HG02938 (cell line): ENCODE measurements around the gene ZNF277.
"Not testable (repeated sequence)": the region's sequence is repeated elsewhere in the genome, so short reads cannot be mapped to it uniquely, and the experiment has no call there.

Experiments
- ATAC-seq: cut with Tn5 transposase; IDR thresholded peaks from one replicate; pipeline ENCODE4 v1.9.1; 2021; ENCODE audit warnings: mild to moderate bottlenecking, moderate library complexity; ENCODE audit not compliant: unreplicated experiment

Gene ZNF277

DNA sequence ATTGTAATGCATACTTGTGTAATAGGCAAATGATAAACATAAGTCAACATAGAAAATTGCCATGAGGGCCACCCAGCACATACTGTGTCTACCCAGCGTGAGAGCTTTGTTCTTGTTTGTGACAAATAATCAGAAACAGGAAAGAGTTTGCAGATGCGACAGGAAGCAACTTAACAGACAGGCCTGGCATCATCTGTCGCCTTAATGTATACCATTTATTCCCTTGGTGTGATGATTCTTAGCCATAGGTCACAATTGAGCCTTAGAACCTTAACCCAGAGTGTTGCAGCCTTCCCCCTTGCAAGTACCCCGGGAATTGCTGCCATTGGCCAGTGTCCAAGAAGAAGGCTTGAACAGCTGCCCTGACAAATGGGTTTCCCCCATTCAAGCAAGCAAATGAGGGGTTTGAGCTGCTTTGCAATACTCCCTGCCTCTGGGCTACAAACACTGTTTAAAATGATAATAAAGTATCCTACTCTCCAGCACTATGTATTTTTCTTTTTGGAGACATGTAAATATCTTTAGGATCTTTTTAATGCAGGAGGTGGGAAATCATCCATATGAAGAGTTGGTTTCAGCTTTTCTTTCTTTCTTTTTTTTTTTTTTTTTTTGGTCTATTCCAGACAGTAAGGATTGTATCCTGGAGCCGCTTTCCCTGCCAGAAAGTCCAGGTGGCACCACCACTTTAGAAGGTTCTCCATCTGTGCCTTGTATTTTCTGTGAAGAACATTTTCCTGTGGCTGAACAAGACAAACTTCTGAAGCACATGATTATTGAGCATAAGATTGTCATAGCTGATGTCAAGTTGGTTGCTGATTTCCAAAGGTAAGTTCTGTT lies 80.0 kb downstream of the ZNF277 start:
- ATAC-seq: peak; percentile 54

DNA sequence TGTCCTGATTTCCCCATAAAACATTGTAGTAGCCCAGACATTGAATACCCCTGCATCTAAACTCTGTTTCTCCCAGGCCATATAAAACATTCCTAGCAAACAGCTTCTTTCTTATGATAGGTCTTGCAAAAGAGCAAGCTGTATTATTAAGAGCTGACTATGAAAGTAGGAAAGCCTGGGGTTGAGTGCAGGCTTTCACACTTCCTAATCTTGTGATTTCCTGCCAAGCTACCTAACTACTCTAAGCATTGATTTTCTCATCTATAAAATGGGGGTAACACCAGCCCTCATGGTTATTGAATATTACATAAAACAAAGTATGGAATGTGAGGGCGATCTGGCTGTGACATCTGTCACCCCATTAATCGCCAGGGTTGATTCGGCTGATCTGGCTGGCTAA lies 81.8 kb downstream of the ZNF277 start:
- no peak for ATAC-seq

DNA sequence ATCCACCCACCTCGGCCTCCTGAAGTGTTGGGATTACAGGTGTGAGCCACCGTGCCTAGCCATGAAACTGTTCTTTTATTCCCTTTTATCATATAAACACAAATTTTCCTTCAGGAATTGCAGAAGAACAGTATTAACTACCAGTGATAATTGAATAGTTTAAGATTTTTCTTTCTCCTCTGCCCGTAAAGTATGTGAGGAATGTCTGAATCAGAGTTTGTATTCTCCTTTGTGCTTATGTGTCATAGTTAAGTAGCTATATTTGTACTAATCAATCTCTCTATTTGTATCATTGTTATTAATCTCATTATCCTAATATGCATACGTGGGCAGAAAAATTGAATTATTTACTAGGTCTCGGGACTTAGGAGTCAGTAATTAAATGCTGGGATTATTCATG lies 83.6 kb downstream of the ZNF277 start:
- ATAC-seq: no peak

DNA sequence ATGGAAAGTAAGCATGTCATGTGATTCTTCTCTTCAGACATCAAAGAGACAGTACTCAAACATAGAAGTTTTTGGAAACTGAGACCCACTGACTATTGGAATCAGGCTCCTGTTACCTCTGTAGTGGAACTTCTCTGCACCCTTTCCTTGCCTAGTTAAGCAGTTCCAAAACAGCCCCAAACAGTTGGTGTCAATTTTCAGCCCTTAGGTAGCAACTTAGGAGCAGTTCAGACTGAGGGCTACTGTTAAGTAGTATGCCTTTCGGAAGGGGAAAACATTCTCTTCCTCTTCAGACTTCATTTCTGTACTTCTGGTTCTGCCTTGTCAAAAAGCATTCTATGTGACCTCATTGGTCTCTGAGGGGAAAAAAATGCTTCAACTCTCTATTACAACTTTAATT lies 85.7 kb downstream of the ZNF277 start:
- no peak for ATAC-seq

DNA sequence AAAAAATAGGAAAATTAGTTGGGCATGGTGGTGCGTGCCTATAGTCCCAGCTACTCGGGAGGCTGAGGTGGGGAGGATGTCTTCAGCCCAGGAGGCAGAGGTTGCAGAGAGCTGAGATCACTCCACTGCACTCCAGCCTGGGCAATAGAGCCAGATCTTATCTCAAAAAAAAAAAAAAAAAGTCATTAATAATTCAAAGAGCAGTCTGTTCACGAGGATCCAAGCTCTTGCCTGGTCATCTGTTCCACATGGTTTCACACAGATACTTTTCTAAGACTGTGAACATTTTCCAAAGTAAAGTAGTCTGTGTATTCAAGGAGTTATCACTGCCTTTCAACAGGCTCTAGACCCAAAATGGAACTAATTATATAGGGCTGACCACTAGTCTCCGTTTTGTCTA lies 86.9 kb downstream of the ZNF277 start:
- no peak for ATAC-seq

DNA sequence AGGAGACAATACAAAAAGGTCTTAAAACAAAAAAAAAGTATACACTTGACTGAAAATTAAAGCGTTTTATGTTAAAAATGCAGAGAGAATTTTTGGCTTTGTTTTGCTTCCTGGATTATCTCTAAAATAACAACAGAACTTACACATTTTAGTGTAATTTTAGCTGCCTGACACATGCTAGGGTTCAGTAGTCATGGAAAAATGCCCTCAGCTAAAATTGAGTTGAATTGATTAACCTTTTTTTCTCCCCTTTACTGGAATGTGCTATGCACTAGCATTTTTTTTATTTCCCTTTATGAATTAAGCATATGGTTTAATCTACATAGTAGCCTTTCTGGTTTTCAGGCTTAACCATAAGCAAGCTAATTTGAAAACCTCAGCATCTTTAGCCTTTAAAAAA lies 89.9 kb downstream of the ZNF277 start:
- no peak for ATAC-seq

DNA sequence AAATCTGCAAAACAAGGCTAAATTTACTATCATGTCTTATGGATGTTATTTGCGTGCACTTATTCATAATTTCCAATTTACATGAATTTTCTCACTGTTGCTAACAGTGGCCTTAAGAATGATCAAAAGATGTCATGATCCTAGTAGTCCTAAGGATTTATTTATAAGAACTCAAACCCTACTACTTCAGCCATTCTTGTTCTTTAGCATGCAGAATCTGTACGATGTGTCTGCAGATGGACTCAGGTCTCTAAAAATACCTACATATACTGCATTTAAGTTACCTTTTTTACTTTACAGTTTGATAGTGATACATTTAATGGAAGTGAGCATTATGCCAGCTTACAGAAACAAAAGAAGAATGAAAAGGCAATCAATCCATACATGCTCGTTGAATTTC lies 91.2 kb downstream of the ZNF277 start:
- no peak for ATAC-seq

DNA sequence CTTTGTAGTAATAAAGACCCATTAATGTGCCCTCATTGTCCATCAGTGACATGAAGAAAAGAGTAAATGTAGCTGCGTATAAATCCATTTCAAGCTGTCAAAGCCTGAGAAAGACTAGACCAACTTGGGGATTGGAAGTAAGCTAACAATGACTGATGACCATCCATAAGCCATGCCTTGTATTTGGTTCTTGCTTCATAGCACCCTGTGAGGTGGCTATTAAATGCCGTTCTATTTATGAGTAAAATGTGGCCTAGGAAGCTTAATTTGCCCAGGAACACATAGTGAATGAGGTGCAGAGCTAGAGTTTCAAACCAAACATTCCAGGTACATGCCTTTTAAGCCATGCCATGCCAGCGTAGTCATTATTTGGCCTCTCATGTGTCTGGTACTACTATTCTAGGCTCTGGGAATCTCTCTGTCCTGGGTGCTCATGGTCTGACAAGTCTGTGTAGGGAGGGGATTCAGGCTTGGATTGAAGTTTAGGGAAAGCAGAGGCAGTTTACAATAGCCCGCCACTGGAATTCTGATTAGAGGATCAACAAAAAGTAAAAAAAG lies 92.1 kb downstream of the ZNF277 start:
- ATAC-seq: no peak

DNA sequence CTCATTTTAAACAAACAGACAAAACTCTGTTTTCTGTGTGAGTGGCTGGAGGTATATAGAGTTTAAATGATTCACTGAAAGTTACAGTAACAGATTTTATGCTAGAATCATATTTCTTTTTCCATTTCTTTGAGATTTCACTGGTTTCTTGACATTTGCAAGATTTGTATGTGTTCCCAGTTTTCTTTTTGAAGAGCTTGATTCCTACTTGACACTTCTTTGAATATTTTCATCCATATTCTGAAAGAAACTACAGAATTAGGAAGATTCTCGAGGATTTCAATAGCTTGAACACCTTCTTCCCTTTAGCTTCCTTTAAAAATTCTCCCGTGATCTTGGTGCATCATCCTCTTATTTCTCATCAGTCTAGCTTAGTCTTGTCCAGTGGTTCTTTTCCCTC lies 93.6 kb downstream of the ZNF277 start:
- ATAC-seq: no peak

DNA sequence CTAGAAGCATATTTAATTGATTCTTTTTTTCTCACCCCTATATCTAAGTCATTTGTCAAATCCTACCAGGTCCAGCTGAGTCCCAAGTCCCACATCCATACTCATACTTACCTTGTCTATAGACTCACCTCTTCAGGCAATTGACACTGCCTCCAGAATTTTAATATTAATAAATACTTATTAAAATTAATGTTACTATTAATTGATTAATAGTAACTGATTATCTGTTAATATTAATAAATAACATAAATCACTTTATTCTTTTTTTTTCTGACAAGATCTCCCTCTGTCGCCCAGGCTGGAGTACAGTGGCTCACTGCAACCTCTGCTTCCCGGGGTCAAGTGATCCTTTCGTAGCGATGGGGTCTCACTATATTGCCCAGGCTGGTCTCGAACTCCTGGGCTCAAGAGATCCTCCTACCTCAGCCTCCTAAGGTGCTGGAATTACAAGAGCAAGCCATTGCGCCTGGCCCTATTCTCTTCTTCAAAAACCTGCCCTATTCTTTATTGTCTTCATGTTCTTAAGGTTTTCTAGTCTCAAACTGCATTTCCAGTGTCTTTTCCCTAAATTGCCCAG lies 94.4 kb downstream of the ZNF277 start:
- ATAC-seq: no peak

DNA sequence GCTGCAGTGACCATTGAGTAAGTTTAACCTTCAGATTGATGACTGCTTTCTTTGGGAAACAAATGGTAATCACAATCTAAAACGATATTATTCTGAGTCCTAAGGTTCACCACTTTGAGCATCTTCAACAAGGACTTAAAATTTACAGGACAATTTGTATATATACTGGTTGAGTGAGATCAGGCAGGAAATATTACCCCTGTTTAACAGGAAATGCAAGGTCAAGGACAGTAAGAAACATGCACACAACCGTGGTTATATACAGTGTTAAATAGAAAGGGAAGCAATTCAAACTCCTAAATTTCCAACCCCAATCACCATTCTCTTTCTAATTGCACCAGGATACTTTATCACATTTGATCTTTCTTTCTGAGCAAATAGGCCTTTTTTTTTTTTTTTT lies 96.1 kb downstream of the ZNF277 start:
- no peak for ATAC-seq

DNA sequence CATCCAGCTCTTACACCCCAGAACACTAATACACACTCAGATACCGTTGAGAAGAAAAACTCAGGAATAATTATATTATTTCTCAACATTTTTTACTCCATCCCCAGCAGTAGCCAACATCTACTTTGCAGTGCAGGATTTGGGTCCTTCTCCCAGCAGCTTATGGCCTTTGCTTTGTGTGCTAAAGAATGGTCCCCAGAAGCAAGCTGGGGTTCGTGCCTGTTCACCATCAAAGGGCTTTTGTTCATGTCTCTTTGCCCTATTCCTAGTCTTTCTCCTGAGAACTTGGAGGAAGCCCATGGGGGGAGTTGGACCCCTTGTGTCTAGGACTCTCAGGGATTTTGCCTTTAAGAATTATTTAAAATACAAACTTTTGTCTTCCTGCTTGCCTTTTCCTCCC lies 100.4 kb downstream of the ZNF277 start:
- ATAC-seq: no peak

DNA sequence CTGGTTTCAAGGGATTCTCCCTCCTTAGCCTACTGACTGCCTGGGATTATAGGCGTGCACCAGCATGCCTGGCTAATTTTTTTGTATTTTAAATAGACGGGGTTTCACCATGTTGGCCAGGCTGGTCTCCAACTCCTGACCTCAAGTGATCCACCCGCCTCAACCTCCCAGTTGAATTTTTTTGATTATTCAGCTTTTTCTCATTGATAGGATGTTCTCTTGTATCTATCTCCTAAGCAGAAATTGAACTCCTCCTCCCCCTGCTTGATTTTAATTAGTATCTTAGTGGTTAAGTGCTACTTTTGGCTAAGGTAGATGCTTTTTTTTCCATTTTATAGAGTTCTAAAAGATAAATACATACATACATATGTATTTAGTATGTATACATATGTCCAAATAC lies 101.0 kb downstream of the ZNF277 start:
- no peak for ATAC-seq

DNA sequence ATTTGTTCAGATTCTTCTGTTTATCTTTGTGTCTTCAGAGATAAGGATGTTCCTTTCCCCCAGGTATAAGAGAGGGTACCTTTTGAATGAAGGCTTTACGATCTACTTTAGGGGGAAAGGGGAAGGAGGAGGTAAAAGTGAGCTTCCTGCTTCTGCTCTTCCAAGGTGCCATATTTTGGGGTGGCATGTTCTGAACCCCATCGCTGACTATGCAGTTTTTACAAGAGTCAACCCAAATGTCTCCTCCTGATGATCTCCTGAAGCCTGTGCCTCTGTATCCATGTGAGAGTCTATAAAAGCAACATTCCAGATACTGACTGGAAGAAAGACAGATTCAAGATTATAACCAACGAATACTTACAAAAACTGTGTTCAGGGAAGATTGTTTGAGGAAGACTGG lies 102.5 kb downstream of the ZNF277 start:
- ATAC-seq: no peak

DNA sequence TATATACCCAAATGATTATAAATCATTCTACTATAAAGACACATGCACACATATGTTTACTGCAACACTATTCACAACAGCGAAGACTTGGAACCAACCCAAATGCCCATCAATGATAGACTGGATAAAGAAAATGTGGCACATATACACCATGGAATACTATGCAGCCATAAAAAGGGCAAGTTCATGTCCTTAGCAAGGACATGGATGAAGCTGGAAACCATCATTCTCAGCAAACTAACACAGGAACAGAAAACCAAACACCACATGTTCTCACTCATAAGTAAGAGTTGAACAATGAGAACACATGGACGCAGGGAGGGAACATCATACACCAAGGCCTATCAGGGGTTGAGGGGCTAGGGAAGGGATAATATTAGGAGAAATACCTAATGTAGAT lies 110.3 kb downstream of the ZNF277 start:
- not testable (repeated sequence) for ATAC-seq

DNA sequence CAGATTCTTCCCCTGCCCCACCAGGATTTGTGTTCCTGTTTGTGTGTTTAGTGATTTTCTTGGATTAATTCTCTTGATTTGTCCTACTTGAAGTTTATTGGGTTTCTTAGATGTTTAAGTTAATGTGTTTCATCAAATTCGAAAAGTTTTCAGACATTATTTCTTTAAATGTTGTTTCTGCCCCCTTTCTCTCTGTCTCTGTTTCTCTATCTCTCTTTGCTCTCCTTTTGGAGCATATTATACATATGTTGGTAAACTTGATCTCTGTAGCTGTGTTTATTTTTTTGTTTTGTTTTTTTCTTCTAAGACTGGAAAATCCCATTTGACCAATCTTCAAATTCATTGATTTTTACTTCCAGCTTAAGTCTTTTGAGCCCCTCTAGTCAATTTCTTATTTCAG lies 115.6 kb downstream of the ZNF277 start:
- ATAC-seq: no peak

DNA sequence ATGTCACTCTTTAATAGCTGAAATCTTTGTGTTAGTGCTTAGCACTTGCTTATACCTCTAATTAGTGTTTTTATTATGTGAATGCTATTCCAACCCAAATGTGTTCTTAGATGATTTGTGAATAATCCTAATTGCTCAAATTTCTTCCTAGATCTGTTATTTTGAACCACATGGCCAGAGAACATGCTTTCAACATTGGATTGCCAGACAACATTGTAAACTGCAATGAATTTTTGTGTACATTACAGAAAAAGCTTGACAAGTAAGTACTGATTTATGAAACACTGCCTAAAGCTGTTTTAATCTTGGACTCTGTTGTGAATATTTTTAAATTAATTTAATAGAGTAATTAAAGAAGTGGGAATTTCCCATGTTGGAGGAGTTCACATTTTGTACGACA lies 121.1 kb downstream of the ZNF277 start:
- no peak for ATAC-seq

DNA sequence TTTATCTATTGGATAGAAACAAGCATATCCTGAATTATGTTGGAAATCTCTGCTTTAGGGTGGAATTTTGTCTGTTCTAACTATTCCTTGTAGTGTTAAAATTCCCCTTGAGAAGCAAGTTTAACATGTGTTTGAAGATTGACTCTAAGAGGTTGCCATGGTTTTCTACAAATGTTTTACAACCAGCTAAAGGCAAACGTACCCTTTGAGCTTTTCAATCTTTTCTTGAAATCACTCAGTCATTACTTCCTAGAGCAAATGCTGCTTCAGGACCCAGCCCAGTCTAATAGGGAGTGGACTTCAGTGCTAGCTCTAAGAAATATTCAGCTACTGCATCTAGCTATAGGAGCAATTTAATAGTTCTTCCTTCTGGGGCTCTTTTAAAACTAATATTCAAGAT lies 125.0 kb downstream of the ZNF277 start:
- no peak for ATAC-seq

DNA sequence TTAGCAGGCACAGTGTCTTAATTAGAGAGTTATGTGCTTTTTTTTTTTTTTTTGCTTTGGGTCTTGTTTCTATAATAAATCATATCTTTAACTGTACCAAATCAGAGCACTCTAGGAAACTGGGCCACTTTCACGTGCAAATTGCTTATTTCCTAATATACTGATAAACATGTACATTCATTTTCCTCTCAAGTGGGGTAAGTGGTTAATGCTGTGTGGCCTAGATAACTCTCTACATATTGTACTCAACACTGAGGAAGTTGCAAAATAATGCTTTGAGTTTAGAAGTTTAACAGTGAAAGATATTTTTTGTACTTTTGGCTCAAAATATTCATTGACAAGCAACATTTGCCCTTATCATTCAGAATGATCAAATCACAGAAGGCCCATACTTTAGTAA lies 127.9 kb downstream of the ZNF277 start:
- ATAC-seq: no peak

DNA sequence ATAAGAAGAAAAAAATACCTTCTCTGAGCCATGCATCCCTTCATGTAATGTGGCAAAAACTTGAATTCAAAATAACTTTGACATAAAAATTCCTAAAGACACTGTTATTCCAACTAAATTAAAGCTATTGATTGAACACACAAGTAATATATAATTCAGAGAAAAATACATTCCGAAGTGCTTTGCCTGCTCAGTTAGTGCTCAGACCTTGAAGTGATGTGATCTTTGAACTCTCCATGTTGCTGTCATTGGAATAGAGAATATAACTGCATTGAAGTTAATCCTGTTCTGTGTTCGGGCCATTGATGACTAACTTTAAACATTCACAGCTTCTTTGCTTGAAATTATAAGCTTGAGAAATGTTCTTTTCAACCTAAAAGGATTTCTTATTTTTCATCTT lies 129.8 kb downstream of the ZNF277 start:
- ATAC-seq: no peak

DNA sequence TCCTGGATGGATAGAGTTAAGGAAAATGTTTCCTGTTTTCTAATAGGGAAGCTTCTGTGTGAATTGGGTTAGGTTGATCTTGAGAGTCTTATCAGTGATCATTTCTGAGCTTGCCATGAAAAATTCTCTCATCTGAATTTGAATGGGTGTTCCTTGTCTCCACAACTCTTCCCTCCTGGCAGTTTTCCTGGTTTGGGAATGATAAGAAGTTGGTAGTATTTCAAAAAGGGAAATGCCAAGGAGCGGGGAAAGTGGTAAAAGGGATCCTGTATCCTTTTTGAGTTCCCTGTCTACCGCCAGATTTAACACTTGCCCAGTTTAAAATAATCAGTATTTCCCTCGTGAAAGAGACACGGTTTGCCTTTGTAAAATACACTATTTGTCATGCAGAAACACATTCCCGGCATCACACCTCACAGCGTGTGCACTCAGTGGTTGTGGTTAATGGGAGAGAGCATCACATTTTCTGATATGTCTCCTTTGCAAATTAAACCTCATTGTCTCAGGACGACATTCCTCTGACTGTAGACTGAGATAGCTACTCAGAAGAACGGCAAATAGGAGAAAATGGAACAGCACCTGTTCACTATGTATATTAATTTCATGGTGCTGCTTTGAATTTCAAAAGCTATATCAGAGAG lies 130.6 kb downstream of the ZNF277 start:
- ATAC-seq: no peak

DNA sequence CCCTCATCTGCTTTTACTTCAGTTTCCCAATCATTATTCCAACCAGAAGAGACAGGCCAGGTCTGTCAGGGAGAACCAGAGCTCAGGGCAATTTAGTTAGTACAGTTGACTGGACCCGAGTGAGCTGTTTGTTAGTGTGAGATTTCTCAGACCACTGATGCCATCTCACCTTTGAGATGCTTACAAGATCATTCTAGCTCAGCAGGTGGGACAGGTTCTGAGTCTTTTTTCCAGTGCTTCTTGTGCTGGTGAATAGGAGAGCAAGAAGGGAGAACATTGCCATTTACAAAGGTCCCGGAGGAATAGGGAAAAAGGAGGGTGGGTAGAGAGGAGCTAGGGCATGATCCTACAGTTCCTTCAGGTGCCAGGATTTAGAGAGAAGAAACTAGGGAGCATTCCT lies 131.4 kb downstream of the ZNF277 start:
- ATAC-seq: no peak
